Upper lobe of left lung (tissue), 6 donors: ENCODE data around the gene CIPC. TPM values are rescaled to one million over a fixed set of nuclear protein-coding genes. Genes with fewer than 3 reads are reported as not detected.

Source experiments
- ATAC-seq, 2 donors: fragments of 200-7000 bp; cut with Tn5 transposase; one replicate each; pipeline ENCODE4 v1.9.1; 2022; ENCODE audit warnings: mild to moderate bottlenecking in 2 of 2, moderate library complexity in 2 of 2; ENCODE audit not compliant: low FRiP score in 2 of 2
- DNase-seq, 2 donors: peaks; one replicate each; pipeline ENCODE4 v3.0.0-alpha.2; 2019 to 2020
- H3K27ac ChIP-seq, 4 donors: fragments of 200-600 bp; sonication (generic); one replicate each; pipeline ENCODE4 v1.5.1; 2016 to 2019
- H3K27me3 ChIP-seq, 4 donors: fragments of 200-600 bp; sonication (generic); one replicate each; pipeline ENCODE4 v1.5.1; 2017 to 2019
- H3K36me3 ChIP-seq, 4 donors: fragments of 200-600 bp; sonication (generic); one replicate each; pipeline ENCODE4 v1.5.1; 2016 to 2019
- H3K4me1 ChIP-seq, 4 donors: fragments of 200-600 bp; sonication (generic); one replicate each; pipeline ENCODE4 v1.5.1; 2018 to 2019
- H3K4me3 ChIP-seq, 4 donors: fragments of 200-600 bp; sonication (generic); one replicate each; pipeline ENCODE4 v1.5.1; 2017 to 2019; ENCODE audit warnings: mild to moderate bottlenecking in 2 of 4, moderate library complexity in 1 of 4
- H3K9me3 ChIP-seq, 4 donors: fragments of 200-600 bp; sonication (generic); one replicate each; pipeline ENCODE4 v1.5.1; 2018 to 2019
- CTCF ChIP-seq, 6 experiments: fragments of 450-650 bp in 4 of 6; fragments of 200-600 bp in 2 of 6; sonication (generic) in 2 of 6; IDR thresholded peaks; one replicate each; pipeline ENCODE4 v1.5.1; 2016 to 2019; ENCODE audit warnings: antibody characterized with exemption in 6 of 6
- EP300 ChIP-seq, 4 donors: sonication (generic); formaldehyde crosslinking; IDR thresholded peaks; one replicate each; pipeline ENCODE4 v1.5.1; 2017; ENCODE audit warnings: antibody characterized with exemption in 4 of 4, control low read depth in 2 of 4
- POLR2A ChIP-seq, 4 donors: fragments of 450-650 bp; IDR thresholded peaks; one replicate each; pipeline ENCODE4 v1.5.1; 2016 to 2017; ENCODE audit warnings: antibody characterized with exemption in 4 of 4, mild to moderate bottlenecking in 2 of 4
- POLR2AphosphoS5 ChIP-seq, 2 donors: sonication (generic); formaldehyde crosslinking; IDR thresholded peaks; one replicate each; pipeline ENCODE4 v1.5.1; 2017; ENCODE audit warnings: antibody characterized with exemption in 2 of 2
- WGBS, 2 donors: methylation state at CpG; one replicate each; pipeline ENCODE4 v1.1.5; 2017 to 2018; 5-methylcytosine and 5-hydroxymethylcytosine counted together
- total RNA-seq, 6 donors: library from RNA; depleted of rRNA in 4 of 6; stranded (reverse); fragments of >200 nt in 4 of 6; gene quantifications; one replicate each; pipeline versions ENCODE4 v1.1.0 to v1.2.1, GENCODE V29; 2016 to 2021
- donor health status: DM: no; HTN: no; CAD: no; lungs with moderate emphysema.
- donor health status: DM: no; HTN: yes; CAD: no; lungs with severe emphysema.

Gene CIPC
- total RNA-seq, 6 donors from 2014 or later = 25.1 to 42.4 (median 32.7) TPM

- no peaks in the 10 kb centered on the region for H3K9me3 ChIP-seq
- H3K4me3 ChIP-seq = peak overlapping the region in 3 of 4 donors; percentile 44 to 58 (median 56)
- H3K27me3 ChIP-seq = peaks cover 0 to 6% (median 2%) of the 10 kb centered on the region in 4 donors
- WGBS, 2 donors = 14 to 25% methylated on average over 30 of the region's 30 CpGs
- no peak for DNase-seq
- peaks cover 18 to 42% (median 35%) of the 10 kb centered on the region in 4 donors for H3K4me1 ChIP-seq
- TF ChIP-seq POLR2AphosphoS5 (IDR thresholded peaks at IDR 0.05) (no peak), CTCF (IDR thresholded peaks at IDR 0.05) (no peak), POLR2A (IDR thresholded peaks at IDR 0.05) (no peak), EP300 (IDR thresholded peaks at IDR 0.05) (no peak)
- no peak overlapping the region for H3K27ac ChIP-seq
- ATAC-seq = no peak
- H3K36me3 ChIP-seq = peaks cover 0 to 7% (median 0%) of the 10 kb centered on the region in 4 donors
Measured at GRCh38 chr14:77125281-77125801, 27.3 kb downstream of the CIPC start.

GRCh38 chr14:77125823-77126325, 27.8 kb downstream of the CIPC start:
- Histone ChIP-seq H3K4me1 (peaks cover 18 to 39% (median 31%) of the 10 kb centered on the region in 4 donors), H3K9me3 (no peaks in the 10 kb centered on the region), H3K27ac (no peak overlapping the region), H3K36me3 (peaks cover 0 to 7% (median 0%) of the 10 kb centered on the region in 4 donors), H3K27me3 (peaks cover 0 to 6% (median 2%) of the 10 kb centered on the region in 4 donors), H3K4me3 (no peak overlapping the region)
- DNase-seq (no peak), ATAC-seq (no peak)
- 90 to 93% methylated on average over 5 to 8 of the region's 8 CpGs for WGBS, 2 donors
- TF ChIP-seq EP300 (IDR thresholded peaks at IDR 0.05) = no peak
- TF ChIP-seq CTCF (IDR thresholded peaks at IDR 0.05) = no peak
- TF ChIP-seq POLR2AphosphoS5 (IDR thresholded peaks at IDR 0.05) = no peak
- TF ChIP-seq POLR2A (IDR thresholded peaks at IDR 0.05) = no peak

GRCh38 chr14:77126461-77126990, 28.5 kb downstream of the CIPC start:
- H3K4me1 ChIP-seq = peaks cover 18 to 32% (median 25%) of the 10 kb centered on the region in 4 donors
- no peak for ATAC-seq
- DNase-seq = no peak
- no peak overlapping the region for H3K4me3 ChIP-seq
- peaks cover 0 to 6% (median 2%) of the 10 kb centered on the region in 4 donors for H3K27me3 ChIP-seq
- 79 to 93% methylated on average over 3 to 4 of the region's 4 CpGs for WGBS, 2 donors
- H3K36me3 ChIP-seq = peaks cover 0 to 1% (median 0%) of the 10 kb centered on the region in 4 donors
- H3K27ac ChIP-seq = no peak overlapping the region
- TF ChIP-seq CTCF (IDR thresholded peaks at IDR 0.05) (no peak), POLR2A (IDR thresholded peaks at IDR 0.05) (no peak)
- H3K9me3 ChIP-seq = no peaks in the 10 kb centered on the region

GRCh38 chr14:77128414-77128891, 30.4 kb downstream of the CIPC start:
- 62 to 73% methylated on average over 6 of the region's 6 CpGs for WGBS, 2 donors
- ATAC-seq (no peak), DNase-seq (no peak)
- Histone ChIP-seq H3K27ac (no peak overlapping the region), H3K4me1 (peaks cover 16 to 22% (median 18%) of the 10 kb centered on the region in 4 donors), H3K36me3 (no peaks in the 10 kb centered on the region), H3K27me3 (peaks cover 0 to 6% (median 2%) of the 10 kb centered on the region in 4 donors), H3K9me3 (no peaks in the 10 kb centered on the region), H3K4me3 (no peak overlapping the region)
- TF ChIP-seq EP300 (IDR thresholded peaks at IDR 0.05) (no peak), CTCF (IDR thresholded peaks at IDR 0.05) (no peak), POLR2A (IDR thresholded peaks at IDR 0.05) (no peak), POLR2AphosphoS5 (IDR thresholded peaks at IDR 0.05) (no peak)
